Measurements from ENCODE around the gene AARSD1.
"Not testable (repeated sequence)": the region's sequence is repeated elsewhere in the genome, so short reads cannot be mapped to it uniquely, and the experiment has no call there.

Gene AARSD1

GRCh38 chr17:42980766-42981397 lies 16.6 kb upstream of the AARSD1 start:
- DNase-seq, result peak; percentile 52

- DNase-seq, result peak; percentile 84
Observed at GRCh38 chr17:42980274-42980765, 16.1 kb upstream of the AARSD1 start, which contains the start of gene RUNDC1. TSS of gene RUNDC1 (plus strand) at chr17:42980565. CDS start at chr17:42980577, 12 bp downstream.

GRCh38 chr17:42979511-42980273 lies 15.4 kb upstream of the AARSD1 start, which contains the start of gene PTGES3L:
TSS of gene PTGES3L (minus strand) at chr17:42980080. CDS start at chr17:42980053, 27 bp downstream.
- no peak for DNase-seq

GRCh38 chr17:42975701-42976100 lies 11.4 kb upstream of the AARSD1 start:
- DNase-seq, result not testable (repeated sequence)

GRCh38 chr17:42975265-42975664 lies 11.0 kb upstream of the AARSD1 start:
- DNase-seq, result no peak

GRCh38 chr17:42973323-42973722 lies 9.1 kb upstream of the AARSD1 start:
- not testable (repeated sequence) for DNase-seq

GRCh38 chr17:42971589-42971988 lies 7.3 kb upstream of the AARSD1 start:
- no peak for DNase-seq

- no peak for DNase-seq
Observed at GRCh38 chr17:42969001-42969581, 4.8 kb upstream of the AARSD1 start.

GRCh38 chr17:42967925-42968324 lies 3.7 kb upstream of the AARSD1 start:
- DNase-seq, result no peak

- no peak for DNase-seq
Observed at GRCh38 chr17:42953669-42954068, 10.6 kb downstream of the AARSD1 start.

- no peak for DNase-seq
Observed at GRCh38 chr17:42950044-42950783, 14.0 kb downstream of the AARSD1 start.

GRCh38 chr17:42946812-42947211 lies 17.4 kb downstream of the AARSD1 start:
- no peak for DNase-seq

- no peak for DNase-seq
Observed at GRCh38 chr17:42944211-42944610, 20.0 kb downstream of the AARSD1 start.

- no peak for DNase-seq
Observed at GRCh38 chr17:42937712-42938596, 26.3 kb downstream of the AARSD1 start.

GRCh38 chr17:42929497-42929844 lies 34.8 kb downstream of the AARSD1 start:
- no peak for DNase-seq

- no peak for DNase-seq
Observed at GRCh38 chr17:42928714-42929496, 35.3 kb downstream of the AARSD1 start.

GRCh38 chr17:42924891-42925290 lies 39.4 kb downstream of the AARSD1 start:
- no peak for DNase-seq

- not testable (repeated sequence) for DNase-seq
Observed at GRCh38 chr17:42923472-42923871, 40.8 kb downstream of the AARSD1 start.

- DNase-seq, result no peak
Observed at GRCh38 chr17:42922294-42922693, 42.0 kb downstream of the AARSD1 start.

GRCh38 chr17:42920922-42921321 lies 43.3 kb downstream of the AARSD1 start:
- DNase-seq, result no peak

All from NK-92 treated with Interleukin-12 subunit alpha and Interleukin-12 subunit beta, amount 100 ng/mL, for 24 hours (cell line).